ENCODE results near the gene SLC25A41. TPM values are rescaled to one million over a fixed set of nuclear protein-coding genes. Genes with fewer than 3 reads are reported as not detected.

SLC25A41 gene
- polyA plus RNA-seq, 3 donors: not detected

- H3K27ac ChIP-seq (ENCODE audit: low read depth in 1 of 2, low read length in 2 of 2): peak overlapping the region; percentile 82 to 98
- peaks cover 15 to 21% of the 10 kb centered on the region in 2 donors for H3K4me1 ChIP-seq (ENCODE audit: control insufficient read depth in 1 of 2, insufficient read depth in 2 of 2, low read length in 2 of 2)
- H3K27me3 ChIP-seq (ENCODE audit: control insufficient read depth in 2 of 2, insufficient read depth in 2 of 2, low read length in 2 of 2): no peaks in the 10 kb centered on the region
- Mint-ChIP-seq H3K27ac (peak overlapping the region in 5 of 7 donors; percentile 83 to 99 (median 96)), H3K9me3 (peaks cover 0 to 2% (median 0%) of the 10 kb centered on the region in 7 donors), H3K36me3 (peaks cover 7 to 17% of the 10 kb centered on the region in 2 donors), H3K4me3 (peak overlapping the region; percentile 96 to 99), H3K4me1 (peaks cover 27% of the 10 kb centered on the region), H3K27me3 (ENCODE audit: low read depth in 3 of 3) (peaks cover 0 to 7% (median 3%) of the 10 kb centered on the region in 3 donors)
- 100% methylated on average over 4 of the region's 8 CpGs for WGBS (ENCODE audit: insufficient coverage)
- intact Hi-C loops (cut with micrococcal nuclease): no loop called here
- peaks cover 6 to 15% of the 10 kb centered on the region in 2 donors for H3K36me3 ChIP-seq (replicated peaks in 1 of 2; ENCODE audit: control insufficient read depth in 1 of 2, insufficient read depth in 2 of 2, low read length in 2 of 2)
- H3K9ac ChIP-seq (ENCODE audit: insufficient read depth, low read length, poor library complexity, severe bottlenecking): peak overlapping the region; percentile 95
- H3K79me2 ChIP-seq (ENCODE audit: insufficient read depth, low read length): peaks cover 13% of the 10 kb centered on the region
- H2AFZ ChIP-seq (ENCODE audit: insufficient read depth, low read depth, low read length, poor library complexity, severe bottlenecking): peak overlapping the region; percentile 95
- TF ChIP-seq CTCF (IDR thresholded peaks at IDR 0.05): no peak
- no peaks in the 10 kb centered on the region for H4K20me1 ChIP-seq (ENCODE audit: insufficient read depth, low read length)
- H3K4me3 ChIP-seq (replicated peaks in 1 of 3; ENCODE audit: low read depth in 2 of 3, low read length in 3 of 3): peak overlapping the region in 2 of 3 experiments; percentile 89 to 95
- no peak for DNase-seq
- H3K4me2 ChIP-seq (replicated peaks; ENCODE audit: extremely low read depth, low read length, poor library complexity, severe bottlenecking): peak overlapping the region; percentile 90
- H3K9me3 ChIP-seq (replicated peaks in 1 of 2; ENCODE audit: control insufficient read depth in 1 of 2, insufficient read depth in 1 of 2, low read length in 2 of 2): no peaks in the 10 kb centered on the region
Measured at GRCh38 chr19:6482343-6482686, 48.8 kb upstream of the SLC25A41 start.

GRCh38 chr19:6481541-6482342 is 48.2 kb upstream of the SLC25A41 start, which contains the start of gene DENND1C:
Gene DENND1C, minus strand, starts transcription at chr19:6481787. Its CDS starts 92 bp downstream, at chr19:6481695.
- peaks cover 27% of the 10 kb centered on the region for H3K4me1 Mint-ChIP-seq
- H2AFZ ChIP-seq (ENCODE audit: insufficient read depth, low read depth, low read length, poor library complexity, severe bottlenecking): peak within 1 kb of the TSS; percentile 95
- no peaks in the 10 kb centered on the region for H3K9me3 ChIP-seq (replicated peaks in 1 of 2; ENCODE audit: control insufficient read depth in 1 of 2, insufficient read depth in 1 of 2, low read length in 2 of 2)
- H3K36me3 Mint-ChIP-seq: peaks cover 12 to 23% of the 10 kb centered on the region in 2 donors
- H3K9ac ChIP-seq (ENCODE audit: insufficient read depth, low read length, poor library complexity, severe bottlenecking): peak within 1 kb of the TSS; percentile 95
- H3K27me3 ChIP-seq (ENCODE audit: control insufficient read depth in 2 of 2, insufficient read depth in 2 of 2, low read length in 2 of 2): no peaks in the 10 kb centered on the region
- H3K4me1 ChIP-seq (ENCODE audit: control insufficient read depth in 1 of 2, insufficient read depth in 2 of 2, low read length in 2 of 2): peaks cover 15 to 21% of the 10 kb centered on the region in 2 donors
- peaks cover 12 to 21% of the 10 kb centered on the region in 2 donors for H3K36me3 ChIP-seq (replicated peaks in 1 of 2; ENCODE audit: control insufficient read depth in 1 of 2, insufficient read depth in 2 of 2, low read length in 2 of 2)
- intact Hi-C loops (cut with micrococcal nuclease): no loop called here
- peak; percentile 70 to 72 (median 71) for DNase-seq
- peaks cover 0 to 2% (median 0%) of the 10 kb centered on the region in 7 donors for H3K9me3 Mint-ChIP-seq
- peaks cover 13% of the 10 kb centered on the region for H3K79me2 ChIP-seq (ENCODE audit: insufficient read depth, low read length)
- peaks cover 0 to 7% (median 2%) of the 10 kb centered on the region in 3 donors for H3K27me3 Mint-ChIP-seq (ENCODE audit: low read depth in 3 of 3)
- peak within 1 kb of the TSS; percentile 82 to 98 for H3K27ac ChIP-seq (ENCODE audit: low read depth in 1 of 2, low read length in 2 of 2)
- H3K27ac Mint-ChIP-seq: peak within 1 kb of the TSS; percentile 83 to 99 (median 96)
- no peaks in the 10 kb centered on the region for H4K20me1 ChIP-seq (ENCODE audit: insufficient read depth, low read length)
- TF ChIP-seq CTCF (IDR thresholded peaks at IDR 0.05): peak; percentile 77
- peak within 1 kb of the TSS; percentile 62 to 95 (median 89) for H3K4me3 ChIP-seq (replicated peaks in 1 of 3; ENCODE audit: low read depth in 2 of 3, low read length in 3 of 3)
- H3K4me2 ChIP-seq (replicated peaks; ENCODE audit: extremely low read depth, low read length, poor library complexity, severe bottlenecking): peak within 1 kb of the TSS; percentile 90
- 12% methylated on average over 15 of the region's 24 CpGs for WGBS (ENCODE audit: insufficient coverage)
- H3K4me3 Mint-ChIP-seq: peak within 1 kb of the TSS; percentile 96 to 99

Data from CD14-positive monocyte (primary cell).